Measurements from ENCODE around the gene TECTB. TPM values are rescaled to one million over a fixed set of nuclear protein-coding genes. Genes with fewer than 3 reads are reported as not detected.

The TECTB gene
- total RNA-seq, 1 donor from 2014 or later: not detected

- FAIRE-seq (no peak), DNase-seq (ENCODE audit: low read depth) (no peak)
- H3K36me3 ChIP-seq (ENCODE audit: control insufficient read depth, insufficient read depth, low read length): no peaks in the 10 kb centered on the region
- H3K27me3 ChIP-seq (ENCODE audit: control insufficient read depth, insufficient read depth, low read length): no peaks in the 10 kb centered on the region
- TF ChIP-seq, protein P1, sequence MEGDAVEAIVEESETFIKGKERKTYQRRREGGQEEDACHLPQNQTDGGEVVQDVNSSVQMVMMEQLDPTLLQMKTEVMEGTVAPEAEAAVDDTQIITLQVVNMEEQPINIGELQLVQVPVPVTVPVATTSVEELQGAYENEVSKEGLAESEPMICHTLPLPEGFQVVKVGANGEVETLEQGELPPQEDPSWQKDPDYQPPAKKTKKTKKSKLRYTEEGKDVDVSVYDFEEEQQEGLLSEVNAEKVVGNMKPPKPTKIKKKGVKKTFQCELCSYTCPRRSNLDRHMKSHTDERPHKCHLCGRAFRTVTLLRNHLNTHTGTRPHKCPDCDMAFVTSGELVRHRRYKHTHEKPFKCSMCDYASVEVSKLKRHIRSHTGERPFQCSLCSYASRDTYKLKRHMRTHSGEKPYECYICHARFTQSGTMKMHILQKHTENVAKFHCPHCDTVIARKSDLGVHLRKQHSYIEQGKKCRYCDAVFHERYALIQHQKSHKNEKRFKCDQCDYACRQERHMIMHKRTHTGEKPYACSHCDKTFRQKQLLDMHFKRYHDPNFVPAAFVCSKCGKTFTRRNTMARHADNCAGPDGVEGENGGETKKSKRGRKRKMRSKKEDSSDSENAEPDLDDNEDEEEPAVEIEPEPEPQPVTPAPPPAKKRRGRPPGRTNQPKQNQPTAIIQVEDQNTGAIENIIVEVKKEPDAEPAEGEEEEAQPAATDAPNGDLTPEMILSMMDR (IDR thresholded peaks at IDR 0.05; ENCODE audit: insufficient read depth, low read length, severe bottlenecking): no peak
- no peak overlapping the region for H3K4me3 ChIP-seq (ENCODE audit: low read depth, low read length)
These were observed 8.4 kb upstream of the TECTB start for GRCh38 chr10:112274831-112275230.

- no peaks in the 10 kb centered on the region for H3K27me3 ChIP-seq (ENCODE audit: control insufficient read depth, insufficient read depth, low read length)
- FAIRE-seq (no peak), DNase-seq (ENCODE audit: low read depth) (peak; percentile 10)
- no peak overlapping the region for H3K4me3 ChIP-seq (ENCODE audit: low read depth, low read length)
- TF ChIP-seq, protein P1 (IDR thresholded peaks at IDR 0.05; ENCODE audit: insufficient read depth, low read length, severe bottlenecking): no peak
- no peaks in the 10 kb centered on the region for H3K36me3 ChIP-seq (ENCODE audit: control insufficient read depth, insufficient read depth, low read length)
These were observed 7.5 kb upstream of the TECTB start for GRCh38 chr10:112275512-112276245.

GRCh38 chr10:112278871-112279270 lies 4.3 kb upstream of the TECTB start:
- TF ChIP-seq, protein P1 (IDR thresholded peaks at IDR 0.05; ENCODE audit: insufficient read depth, low read length, severe bottlenecking): no peak
- no peak for FAIRE-seq

DNA sequence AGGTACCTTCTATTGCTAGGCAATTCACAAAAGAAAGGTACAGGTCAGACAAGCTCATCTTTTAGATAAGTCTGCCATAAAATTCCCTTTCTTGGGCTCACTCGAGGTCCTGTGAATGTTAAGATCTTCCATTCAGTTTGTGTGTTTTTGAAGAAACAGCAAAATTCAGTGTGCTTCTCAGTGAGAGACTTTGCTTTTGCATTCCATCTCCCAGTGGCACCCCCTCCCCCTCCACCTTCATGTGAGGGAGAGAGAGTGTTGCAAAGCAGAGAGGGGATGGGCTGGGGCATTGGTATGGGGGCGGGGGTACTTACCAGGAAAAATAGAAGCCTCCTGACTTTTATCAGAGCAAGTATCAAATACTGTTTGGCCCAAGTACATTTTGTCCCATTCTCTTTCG lies 3.8 kb upstream of the TECTB start:
- Histone ChIP-seq H3K4me3 (ENCODE audit: low read depth, low read length) (no peak overlapping the region), H3K36me3 (ENCODE audit: control insufficient read depth, insufficient read depth, low read length) (no peaks in the 10 kb centered on the region), H3K27me3 (ENCODE audit: control insufficient read depth, insufficient read depth, low read length) (no peaks in the 10 kb centered on the region)
- FAIRE-seq (no peak), DNase-seq (ENCODE audit: low read depth) (no peak)
- TF ChIP-seq, protein P1 (IDR thresholded peaks at IDR 0.05; ENCODE audit: insufficient read depth, low read length, severe bottlenecking): no peak

More at GRCh38 chr10:112278871-112279270, 4.3 kb upstream of the TECTB start:
- Histone ChIP-seq H3K36me3 (ENCODE audit: control insufficient read depth, insufficient read depth, low read length) (no peaks in the 10 kb centered on the region), H3K27me3 (ENCODE audit: control insufficient read depth, insufficient read depth, low read length) (no peaks in the 10 kb centered on the region), H3K4me3 (ENCODE audit: low read depth, low read length) (no peak overlapping the region)
- DNase-seq (ENCODE audit: low read depth): no peak

- FAIRE-seq: no peak
- Histone ChIP-seq H3K36me3 (ENCODE audit: control insufficient read depth, insufficient read depth, low read length) (no peaks in the 10 kb centered on the region), H3K27me3 (ENCODE audit: control insufficient read depth, insufficient read depth, low read length) (no peaks in the 10 kb centered on the region), H3K4me3 (ENCODE audit: low read depth, low read length) (no peak overlapping the region)
- TF ChIP-seq, protein P1 (IDR thresholded peaks at IDR 0.05; ENCODE audit: insufficient read depth, low read length, severe bottlenecking): no peak
- DNase-seq (ENCODE audit: low read depth): peak; percentile 62
These were observed 2.8 kb upstream of the TECTB start for GRCh38 chr10:112280205-112280921.
